Measurements from ENCODE around the gene IL13RA2.

DNA sequence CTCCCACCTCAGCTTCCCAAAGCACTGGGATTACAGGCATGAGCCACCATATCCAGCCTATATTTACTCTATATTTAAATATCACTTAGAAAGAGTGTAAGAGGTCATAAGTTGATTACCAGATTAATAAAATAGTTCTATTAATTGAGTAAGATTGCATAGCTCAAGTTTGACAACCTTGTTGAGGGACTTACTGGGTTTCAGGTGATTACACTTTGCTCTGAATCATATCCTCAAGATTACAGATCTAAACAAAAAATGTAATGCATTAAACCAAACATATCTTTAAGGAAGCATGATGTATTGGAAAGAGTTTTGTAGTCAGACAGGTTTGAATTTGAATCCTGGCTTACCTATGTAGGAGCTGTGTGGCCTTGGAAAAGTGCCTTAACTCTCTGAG, 47.9 kb upstream of the IL13RA2 start:
- TF ChIP-seq EZH2 (IDR thresholded peaks at IDR 0.05; ENCODE audit: borderline replicate concordance, low read depth, low read length, poor library complexity, severe bottlenecking) (no peak), CTCF (conservative IDR thresholded peaks at IDR 0.05; ENCODE audit: low read depth, low read length) (no peak)
